Brain microvascular endothelial cell (primary cell): ENCODE results near the gene NME9.

Source experiments
- DNase-seq: peaks from one replicate; pipeline ENCODE4 v3.0.0-alpha.2; 2020
- H3K27ac ChIP-seq: fragments of 250-450 bp; sonication (Bioruptor Pico); 2 replicates; pipeline ENCODE4 v1.5.1; 2020; ENCODE audit warnings: mild to moderate bottlenecking, moderate library complexity
- H3K27me3 ChIP-seq: fragments of 250-450 bp; sonication (Bioruptor Pico); replicated peaks from 2 replicates; pipeline ENCODE4 v1.5.1; 2020; ENCODE audit warnings: mild to moderate bottlenecking
- H3K36me3 ChIP-seq: fragments of 250-450 bp; sonication (Bioruptor Pico); replicated peaks from 2 replicates; pipeline ENCODE4 v1.5.1; 2020; ENCODE audit warnings: mild to moderate bottlenecking
- H3K4me3 ChIP-seq: 2 replicates; pipeline ENCODE4 v1.5.1; 2011; ENCODE audit warnings: low read depth, mild to moderate bottlenecking, control low read depth, low read length, moderate library complexity
- CTCF ChIP-seq: IDR thresholded peaks from 2 replicates; pipeline ENCODE4 v1.5.1; 2011; ENCODE audit warnings: low read depth, mild to moderate bottlenecking, moderate library complexity, low read length, control low read depth, inconsistent platforms; ENCODE audit errors: missing control alignments
- in situ Hi-C: cut with HindIII; loops from 2 replicates; pipeline ENCODE4 v1.10.0; 2017; ENCODE audit warnings: low sequenced_read_pairs, low pct_ligation_motif_present

The NME9 gene

GRCh38 chr3:138375447-138375846 is 45.8 kb upstream of the NME9 start:
- H3K27me3 ChIP-seq, result no peaks in the 10 kb centered on the region
- no peak overlapping the region for H3K4me3 ChIP-seq
- H3K27ac ChIP-seq, result no peak overlapping the region
- DNase-seq, result no peak
- no peak for TF ChIP-seq CTCF
- H3K36me3 ChIP-seq, result no peaks in the 10 kb centered on the region
- in situ Hi-C loops, result no loop called here

GRCh38 chr3:138374573-138375134 is 45.0 kb upstream of the NME9 start:
- in situ Hi-C loops, result no loop called here
- DNase-seq, result no peak
- no peaks in the 10 kb centered on the region for H3K36me3 ChIP-seq
- no peaks in the 10 kb centered on the region for H3K27me3 ChIP-seq
- H3K27ac ChIP-seq, result no peak overlapping the region
- TF ChIP-seq CTCF, result no peak
- no peak overlapping the region for H3K4me3 ChIP-seq

GRCh38 chr3:138373736-138374094 is 44.1 kb upstream of the NME9 start:
- in situ Hi-C loops, result no loop called here
- Histone ChIP-seq H3K27me3 (no peaks in the 10 kb centered on the region), H3K27ac (no peak overlapping the region), H3K4me3 (no peak overlapping the region), H3K36me3 (no peaks in the 10 kb centered on the region)
- no peak for TF ChIP-seq CTCF
- DNase-seq, result no peak

- in situ Hi-C loops, result no loop called here
- H3K4me3 ChIP-seq, result no peak overlapping the region
- no peaks in the 10 kb centered on the region for H3K36me3 ChIP-seq
- H3K27me3 ChIP-seq, result no peaks in the 10 kb centered on the region
- H3K27ac ChIP-seq, result no peak overlapping the region
- DNase-seq, result no peak
- no peak for TF ChIP-seq CTCF
Measured at GRCh38 chr3:138373087-138373735, 43.6 kb upstream of the NME9 start.

- in situ Hi-C loops, result no loop called here
- DNase-seq, result no peak
- no peak overlapping the region for H3K27ac ChIP-seq
Measured at GRCh38 chr3:138371070-138371965, 41.7 kb upstream of the NME9 start.

More at GRCh38 chr3:138371070-138371965, 41.7 kb upstream of the NME9 start:
- no peak for TF ChIP-seq CTCF
- H3K36me3 ChIP-seq, result no peaks in the 10 kb centered on the region
- H3K27me3 ChIP-seq, result no peaks in the 10 kb centered on the region
- no peak overlapping the region for H3K4me3 ChIP-seq
